HUES48 (cell line): Measurements from ENCODE around the gene LSM12.

Source experiments
- H3K27ac ChIP-seq: one replicate; pipeline ENCODE4 v1.7.0; 2013; ENCODE audit warnings: low read depth, low read length, inconsistent platforms
- H3K27me3 ChIP-seq: 2 replicates; pipeline ENCODE4 v1.6.1; 2013; ENCODE audit warnings: mild to moderate bottlenecking, low read length; ENCODE audit not compliant: control insufficient read depth, insufficient read depth
- H3K36me3 ChIP-seq: 2 replicates; pipeline ENCODE4 v1.6.1; 2013; ENCODE audit warnings: low read length; ENCODE audit not compliant: control insufficient read depth, insufficient read depth
- H3K4me1 ChIP-seq: 2 replicates; pipeline ENCODE4 v1.6.1; 2013; ENCODE audit warnings: mild to moderate bottlenecking, low read length; ENCODE audit not compliant: control insufficient read depth, insufficient read depth
- H3K4me3 ChIP-seq: 2 replicates; pipeline ENCODE4 v1.5.1; 2013; ENCODE audit warnings: mild to moderate bottlenecking, low read depth, low read length
- H3K9ac ChIP-seq: 2 replicates; pipeline ENCODE4 v1.6.1; 2013; ENCODE audit warnings: mild to moderate bottlenecking, low read depth, low read length, moderate library complexity
- H3K9me3 ChIP-seq: 2 replicates; pipeline ENCODE4 v1.6.1; 2013; ENCODE audit warnings: low read length; ENCODE audit not compliant: control insufficient read depth, insufficient read depth

Gene LSM12

DNA sequence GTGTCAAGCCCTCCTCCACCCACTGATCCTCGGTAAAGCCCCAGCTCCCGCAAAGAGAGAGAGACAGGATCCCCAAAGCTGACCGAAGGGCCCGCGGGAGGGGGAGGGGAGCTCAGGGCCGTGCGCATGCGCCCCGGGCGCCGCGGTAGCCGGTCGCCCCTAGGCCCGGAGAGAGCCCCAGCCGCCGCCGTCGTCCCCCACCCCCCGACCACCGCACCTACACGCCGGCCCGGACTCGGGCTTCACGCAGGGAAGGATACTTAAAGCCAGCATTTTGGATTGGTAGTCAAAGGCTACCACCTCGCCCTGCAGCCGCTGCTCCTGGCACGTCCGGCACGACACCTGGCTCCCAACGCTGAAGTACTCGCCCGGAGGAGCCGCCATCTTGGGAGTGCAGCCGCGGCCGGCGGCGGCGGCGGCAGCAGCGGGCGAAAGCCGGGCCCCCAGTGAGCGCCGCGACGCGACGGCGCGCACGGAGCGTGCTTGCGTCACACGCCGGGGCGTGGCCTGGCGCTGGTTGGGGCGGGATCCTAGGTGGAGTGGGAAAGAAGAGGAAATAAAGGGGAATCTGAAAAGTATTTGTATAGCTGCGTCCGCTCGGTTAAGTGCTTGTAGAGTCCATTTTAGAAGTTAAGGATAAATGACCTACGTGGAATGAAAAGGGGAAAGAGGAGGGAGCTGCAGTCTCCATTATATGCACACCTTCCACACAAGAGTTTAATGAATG lies at the start of gene LSM12:
TSS of gene LSM12 (minus strand) at position 468 of the 727 bp plus-strand sequence. CDS start at position 384, 84 bp downstream.
- peak within 1 kb of the TSS; percentile 97 for H3K27ac ChIP-seq

DNA sequence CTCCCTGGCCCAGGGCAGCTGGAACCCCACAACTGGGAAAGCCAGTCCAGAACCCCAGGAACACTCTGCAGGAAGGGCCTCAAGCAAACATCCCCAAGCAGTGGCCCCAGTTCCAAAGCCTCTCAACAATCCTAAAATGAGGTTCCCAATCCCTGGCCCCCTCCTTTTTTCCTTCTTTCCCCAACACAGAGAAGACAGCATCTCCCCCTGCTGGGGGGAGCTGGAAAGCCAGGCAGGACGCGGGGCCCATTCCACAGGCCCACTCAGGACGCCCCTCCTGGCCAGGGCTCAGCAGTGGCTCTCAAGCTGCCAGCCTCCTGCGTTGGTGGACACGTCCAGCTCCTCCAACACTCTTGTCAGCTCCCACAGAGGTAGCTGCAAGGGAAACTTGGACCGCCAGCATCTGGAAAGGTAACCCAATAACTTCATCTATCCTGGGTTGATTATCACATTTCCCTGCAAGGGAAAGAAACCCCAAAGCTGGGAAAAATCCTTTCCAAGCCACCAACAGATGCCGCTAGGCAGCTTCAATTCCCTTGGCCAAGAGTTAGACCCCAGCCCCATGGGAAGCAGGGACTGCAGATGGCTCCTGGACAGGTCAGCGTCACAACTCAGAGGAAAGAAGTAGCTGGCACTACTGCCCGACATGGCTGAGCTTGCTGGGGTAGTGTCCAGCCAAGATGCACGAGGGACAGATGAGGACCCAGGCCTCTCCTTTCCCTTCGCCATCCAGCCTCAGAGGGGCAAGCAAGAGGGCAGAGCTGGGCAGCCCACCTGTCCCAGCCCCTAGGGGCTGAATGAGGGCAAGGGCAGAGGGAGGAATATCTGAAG lies 49.3 kb upstream of the LSM12 start:
- H3K27me3 ChIP-seq, result no peaks in the 10 kb centered on the region
- H3K4me3 ChIP-seq, result no peak overlapping the region
- H3K4me1 ChIP-seq, result peaks cover 42% of the 10 kb centered on the region
- no peaks in the 10 kb centered on the region for H3K9me3 ChIP-seq
- no peak overlapping the region for H3K9ac ChIP-seq
- no peak overlapping the region for H3K27ac ChIP-seq
- H3K36me3 ChIP-seq, result peaks cover 14% of the 10 kb centered on the region; the same call in 1 of the 2 replicates

More for the DNA sequence above, at the start of gene LSM12:
- Histone ChIP-seq H3K9me3 (no peaks in the 10 kb centered on the region), H3K9ac (peak within 1 kb of the TSS; percentile 97), H3K4me1 (peaks cover 4% of the 10 kb centered on the region; the same call in 1 of the 2 replicates), H3K27me3 (no peaks in the 10 kb centered on the region), H3K36me3 (peaks cover 27% of the 10 kb centered on the region), H3K4me3 (peak within 1 kb of the TSS; percentile 80)

DNA sequence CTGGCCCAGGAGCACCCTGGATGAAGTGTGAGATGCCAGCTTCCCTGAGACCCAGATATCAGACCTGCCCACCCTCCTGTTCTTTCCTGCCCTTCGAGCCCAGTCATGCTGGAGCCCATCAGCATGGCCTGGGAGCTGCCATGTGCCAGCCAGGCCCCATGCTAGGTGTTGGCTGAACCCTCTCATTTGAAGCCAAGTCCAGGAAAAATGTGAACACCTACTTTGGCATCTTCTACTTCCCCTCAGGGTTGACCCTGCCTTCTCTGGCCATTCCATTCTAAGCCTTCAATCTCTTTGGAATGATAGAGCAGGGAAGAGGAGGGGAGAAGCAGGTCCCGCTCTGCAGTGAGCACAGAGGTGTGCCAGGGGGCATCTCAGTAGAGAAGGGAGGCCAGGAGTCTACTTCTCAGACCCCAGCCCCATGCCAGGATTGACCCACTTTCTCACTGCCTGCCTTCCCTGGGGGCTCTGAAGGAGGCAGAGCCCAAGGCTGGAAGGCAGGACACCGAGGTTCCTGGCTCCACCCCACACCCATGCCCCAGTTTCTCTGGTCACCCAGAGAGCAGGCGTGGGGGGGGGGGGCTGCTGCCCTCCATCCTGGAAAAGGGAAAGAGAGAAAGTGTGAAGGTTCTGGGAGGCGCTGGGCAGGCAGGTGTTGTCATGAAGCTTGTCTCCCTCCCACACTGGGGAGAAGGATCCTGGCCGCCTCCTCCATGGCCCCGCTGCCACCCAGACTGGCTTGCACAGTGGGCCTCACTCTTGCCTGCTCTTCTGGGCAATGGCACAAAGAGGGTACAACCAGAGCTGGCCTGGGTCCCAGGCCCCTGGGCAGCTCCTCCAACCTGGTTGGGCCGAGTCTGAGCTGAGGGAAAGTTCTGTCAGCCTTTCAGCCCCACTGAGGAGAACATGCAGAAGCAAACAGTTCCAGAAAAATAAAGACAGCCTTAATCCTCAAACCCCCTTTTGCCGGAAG lies 47.7 kb upstream of the LSM12 start:
- Histone ChIP-seq H3K27me3 (no peaks in the 10 kb centered on the region), H3K4me1 (peaks cover 42% of the 10 kb centered on the region), H3K4me3 (no peak overlapping the region), H3K27ac (no peak overlapping the region), H3K9me3 (no peaks in the 10 kb centered on the region), H3K9ac (no peak overlapping the region), H3K36me3 (peaks cover 19% of the 10 kb centered on the region; the same call in 1 of the 2 replicates)

DNA sequence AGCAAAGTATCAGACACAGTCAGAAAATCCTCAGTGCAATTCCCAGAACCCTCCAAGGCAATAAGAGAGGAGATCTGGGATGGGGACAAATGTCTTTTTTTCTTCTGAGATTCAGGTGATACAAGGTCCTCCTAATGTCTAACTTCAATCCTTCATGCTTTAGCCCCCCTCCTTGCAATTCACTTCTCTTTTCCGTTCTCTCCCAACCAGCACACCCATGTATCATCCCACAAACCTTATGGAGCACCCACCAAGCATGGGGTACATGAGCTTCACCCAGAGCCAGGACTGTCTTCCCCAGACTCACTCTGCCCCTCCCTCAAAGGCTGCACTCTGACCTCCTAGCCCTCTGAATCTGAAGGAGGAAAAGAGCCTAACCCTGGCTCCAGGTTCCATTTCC lies 46.9 kb upstream of the LSM12 start:
- H3K4me1 ChIP-seq, result peaks cover 39% of the 10 kb centered on the region

DNA sequence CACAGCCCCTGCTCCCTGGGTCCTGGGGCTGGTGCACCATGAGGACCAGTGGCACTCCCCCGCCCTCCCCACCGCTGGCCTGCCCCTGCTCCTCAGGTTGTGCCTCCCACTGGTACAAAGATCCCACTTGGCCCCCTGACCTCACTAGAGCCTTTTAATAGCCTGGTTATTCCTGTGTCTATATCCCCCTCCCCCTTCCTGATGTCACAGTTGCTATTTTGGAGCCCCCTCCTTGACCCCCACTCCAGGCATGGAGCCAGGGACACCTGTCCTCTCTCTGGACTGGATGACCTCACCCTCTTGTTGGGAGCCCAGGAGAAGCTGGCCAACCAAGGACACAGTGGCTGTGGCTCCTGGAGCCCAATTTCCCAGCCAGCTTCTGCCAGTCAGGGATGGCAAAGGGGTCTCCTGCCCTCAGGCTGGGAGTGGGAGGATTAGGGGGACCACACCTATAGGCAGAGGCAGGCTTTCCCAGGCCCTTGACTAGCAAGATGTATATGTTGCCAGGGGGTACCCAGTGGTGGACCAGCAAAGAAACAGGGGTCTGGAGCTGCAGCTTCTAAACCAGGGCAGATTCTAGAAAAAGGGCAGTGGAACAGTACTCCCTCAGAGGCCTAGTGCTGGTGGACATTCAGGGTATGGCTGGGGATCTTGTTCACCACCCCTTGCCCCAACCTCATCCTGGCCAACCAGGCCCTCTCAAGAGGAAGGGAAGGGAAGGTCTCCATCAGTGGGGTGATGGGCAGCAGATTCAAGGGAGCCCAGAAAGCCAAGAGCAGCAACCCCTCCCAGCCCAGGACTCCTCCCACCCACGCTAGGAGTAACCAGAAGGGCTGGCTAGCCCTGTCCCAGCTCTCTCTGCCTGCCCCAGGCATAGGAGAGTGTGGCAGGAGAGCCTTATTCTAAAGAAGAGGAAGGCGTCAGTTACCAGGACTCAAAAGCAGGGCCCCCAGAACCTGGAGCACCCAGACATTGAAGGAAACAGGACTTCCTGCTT lies 46.1 kb upstream of the LSM12 start:
- Histone ChIP-seq H3K4me1 (peaks cover 31% of the 10 kb centered on the region), H3K36me3 (peaks cover 19% of the 10 kb centered on the region; the same call in 1 of the 2 replicates), H3K4me3 (no peak overlapping the region), H3K9me3 (no peaks in the 10 kb centered on the region), H3K9ac (no peak overlapping the region), H3K27ac (no peak overlapping the region), H3K27me3 (no peaks in the 10 kb centered on the region)

More for the DNA sequence above, 46.9 kb upstream of the LSM12 start:
- H3K9me3 ChIP-seq, result no peaks in the 10 kb centered on the region
- H3K27me3 ChIP-seq, result no peaks in the 10 kb centered on the region
- H3K4me3 ChIP-seq, result no peak overlapping the region
- H3K9ac ChIP-seq, result no peak overlapping the region
- H3K36me3 ChIP-seq, result peaks cover 19% of the 10 kb centered on the region; the same call in 1 of the 2 replicates
- H3K27ac ChIP-seq, result no peak overlapping the region

DNA sequence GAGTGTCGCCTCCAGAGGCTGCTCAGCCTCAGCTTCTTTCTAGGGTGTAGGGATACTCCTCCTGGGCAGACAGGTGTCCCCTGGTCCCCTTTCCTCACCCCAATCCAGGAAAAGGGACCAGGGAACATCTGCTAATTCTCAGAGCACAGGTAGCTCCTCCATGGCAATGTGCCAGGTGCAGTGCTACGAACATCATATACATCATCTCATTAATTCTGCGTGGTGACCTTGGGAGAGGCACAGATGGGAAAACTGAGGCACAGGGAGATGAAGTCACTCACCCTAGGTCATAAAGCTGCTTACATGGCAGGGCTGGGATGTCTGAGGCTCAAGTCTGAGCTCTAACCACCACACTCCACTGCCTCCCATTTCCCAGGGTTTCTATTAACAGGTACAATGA lies 45.3 kb upstream of the LSM12 start:
- peaks cover 26% of the 10 kb centered on the region for H3K4me1 ChIP-seq
- H3K4me3 ChIP-seq, result no peak overlapping the region
- no peak overlapping the region for H3K27ac ChIP-seq
- H3K36me3 ChIP-seq, result peaks cover 19% of the 10 kb centered on the region; the same call in 1 of the 2 replicates
- no peak overlapping the region for H3K9ac ChIP-seq
- H3K9me3 ChIP-seq, result no peaks in the 10 kb centered on the region
- H3K27me3 ChIP-seq, result no peaks in the 10 kb centered on the region

DNA sequence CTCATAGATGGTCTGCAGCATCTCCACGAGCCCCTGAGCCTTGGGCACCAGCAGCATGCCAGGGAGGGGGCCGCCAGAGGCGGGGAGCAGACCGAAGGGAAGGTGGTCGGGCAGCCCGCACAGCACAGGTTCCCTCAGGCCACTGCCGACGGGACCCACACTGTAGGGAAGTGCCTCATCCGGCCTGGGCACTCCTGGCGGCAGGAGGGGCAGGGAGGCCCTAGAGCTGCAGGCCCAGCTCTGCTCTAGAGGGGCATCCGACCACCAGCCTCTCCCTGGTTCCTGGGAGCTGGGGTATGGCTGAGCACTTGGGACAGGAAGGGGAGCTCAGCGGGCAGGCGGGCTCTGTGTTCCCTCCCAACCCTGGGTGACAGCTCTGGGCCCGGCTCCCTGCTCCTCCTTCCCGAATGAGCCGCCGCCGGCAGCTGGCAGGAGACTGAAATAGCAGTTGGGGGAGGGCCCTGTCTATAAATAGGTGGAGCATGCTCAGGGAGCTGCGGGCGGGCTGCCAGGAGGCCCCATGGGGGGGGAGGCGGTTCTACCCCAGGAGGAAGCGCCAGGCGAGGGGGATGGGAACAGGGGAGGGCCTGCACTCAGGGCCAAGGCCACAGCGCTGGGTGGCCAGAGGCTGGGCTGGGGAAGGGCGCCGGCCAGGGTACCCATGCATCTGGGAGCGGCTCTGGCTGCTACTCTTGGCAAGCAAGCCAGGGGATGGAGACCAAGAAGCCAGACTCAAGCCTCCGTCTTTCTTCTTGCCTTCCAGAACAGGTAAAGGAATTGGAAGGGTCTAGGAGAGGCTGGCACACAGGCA lies 44.6 kb upstream of the LSM12 start:
- no peaks in the 10 kb centered on the region for H3K9me3 ChIP-seq
- H3K27me3 ChIP-seq, result no peaks in the 10 kb centered on the region
- H3K9ac ChIP-seq, result no peak overlapping the region
- peaks cover 19% of the 10 kb centered on the region; the same call in 1 of the 2 replicates for H3K36me3 ChIP-seq
- peaks cover 28% of the 10 kb centered on the region for H3K4me1 ChIP-seq
- peak overlapping the region; percentile 52 for H3K27ac ChIP-seq
- H3K4me3 ChIP-seq, result peak overlapping the region; percentile 53; the same call in 1 of the 2 replicates

DNA sequence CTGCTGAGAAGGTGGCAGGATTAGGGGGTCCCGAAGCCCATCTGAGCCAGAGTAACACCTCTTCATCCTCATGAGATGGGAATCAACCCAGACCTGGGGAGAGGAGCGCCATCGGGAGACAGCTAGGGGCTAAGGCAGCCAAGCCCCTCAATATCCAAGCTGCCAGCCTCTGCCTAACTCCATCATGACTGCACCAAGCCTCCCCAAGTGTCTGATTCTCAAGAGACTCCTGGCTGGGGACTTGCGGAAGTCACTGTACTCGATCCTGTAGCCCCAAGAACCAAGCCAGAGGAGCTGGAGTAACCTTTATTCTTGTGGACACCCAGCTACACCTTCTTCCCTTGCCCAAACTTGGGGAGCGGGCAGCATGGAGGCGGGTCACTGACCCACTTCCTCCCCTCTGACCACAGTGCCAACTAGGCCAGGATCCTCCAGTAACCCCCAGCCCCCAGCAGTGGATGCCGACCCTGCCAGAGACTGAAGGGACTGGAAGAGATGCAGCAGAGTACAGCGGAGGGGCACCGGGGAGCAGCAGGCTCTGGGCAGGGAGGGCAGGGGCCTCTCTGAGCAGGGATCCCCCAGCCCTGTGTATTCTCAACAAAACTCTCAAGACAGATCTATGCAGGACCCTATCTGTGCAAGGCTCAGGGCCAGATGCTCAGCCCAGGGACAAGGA lies 43.7 kb upstream of the LSM12 start:
- Histone ChIP-seq H3K36me3 (peaks cover 18% of the 10 kb centered on the region; the same call in 1 of the 2 replicates), H3K9ac (no peak overlapping the region), H3K9me3 (no peaks in the 10 kb centered on the region), H3K4me3 (0 out of 2 replicates have a peak overlapping the region, but pooled peaks have one; percentile 53), H3K27ac (no peak overlapping the region), H3K4me1 (peaks cover 27% of the 10 kb centered on the region), H3K27me3 (no peaks in the 10 kb centered on the region)

DNA sequence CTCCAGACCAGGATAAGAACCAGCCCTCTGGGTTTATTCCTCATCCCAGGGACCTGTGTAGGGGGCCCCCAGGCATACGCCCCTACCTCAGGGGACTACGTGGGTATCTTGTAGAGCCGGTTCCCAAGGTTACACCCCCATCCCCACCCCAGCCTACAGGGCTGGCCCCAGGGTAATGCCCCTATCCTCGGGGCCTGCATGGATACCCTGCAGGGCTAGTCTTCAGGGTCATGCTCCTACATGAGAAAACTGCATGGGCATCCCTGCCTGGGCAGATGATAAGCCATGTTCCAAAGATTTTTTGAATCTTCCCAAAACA lies 42.8 kb upstream of the LSM12 start:
- no peak overlapping the region for H3K9ac ChIP-seq
- peaks cover 27% of the 10 kb centered on the region for H3K4me1 ChIP-seq
- no peak overlapping the region for H3K27ac ChIP-seq
- H3K9me3 ChIP-seq, result no peaks in the 10 kb centered on the region
- no peaks in the 10 kb centered on the region for H3K27me3 ChIP-seq
- no peak overlapping the region for H3K4me3 ChIP-seq
- peaks cover 10% of the 10 kb centered on the region; the same call in 1 of the 2 replicates for H3K36me3 ChIP-seq
